Uterus (tissue), 2 donors: ENCODE data around the gene MYLIP.

Source experiments
- POLR2A ChIP-seq, 2 donors: fragments of 450-650 bp; IDR thresholded peaks; one replicate each; pipeline ENCODE4 v1.6.1; 2016; ENCODE audit warnings: antibody characterized with exemption in 2 of 2, mild to moderate bottlenecking in 1 of 2, moderate library complexity in 1 of 2
- TF ChIP-seq, protein P1 (sequence below), 4 experiments: fragments of 200-600 bp in 2 of 4; fragments of 450-650 bp in 2 of 4; sonication (generic) in 2 of 4; IDR thresholded peaks; one replicate each; pipeline ENCODE4 v1.5.1; 2016 to 2019; ENCODE audit warnings: antibody characterized with exemption in 4 of 4, mild to moderate bottlenecking in 2 of 4, moderate library complexity in 1 of 4

DNA sequence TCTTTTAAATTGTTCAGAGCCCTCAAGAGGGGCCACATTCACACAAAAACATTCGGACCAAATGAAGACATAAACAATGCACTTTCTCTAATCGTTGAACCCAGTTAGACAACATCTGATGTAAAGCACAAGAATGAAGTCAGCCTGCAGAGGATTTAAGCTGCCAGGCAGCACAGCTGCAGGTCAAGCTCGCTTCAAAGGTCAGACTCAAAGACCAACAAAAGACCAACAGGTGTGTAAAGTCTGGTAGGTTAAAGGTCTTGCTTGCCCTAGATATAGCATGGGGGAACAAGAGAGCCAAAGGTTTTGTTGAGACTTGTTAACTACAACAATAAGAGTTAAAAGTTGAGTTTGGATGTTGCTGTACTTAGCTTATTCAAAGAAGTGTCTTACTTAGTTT, 26.7 kb upstream of the MYLIP start:
- TF ChIP-seq, protein P1, sequence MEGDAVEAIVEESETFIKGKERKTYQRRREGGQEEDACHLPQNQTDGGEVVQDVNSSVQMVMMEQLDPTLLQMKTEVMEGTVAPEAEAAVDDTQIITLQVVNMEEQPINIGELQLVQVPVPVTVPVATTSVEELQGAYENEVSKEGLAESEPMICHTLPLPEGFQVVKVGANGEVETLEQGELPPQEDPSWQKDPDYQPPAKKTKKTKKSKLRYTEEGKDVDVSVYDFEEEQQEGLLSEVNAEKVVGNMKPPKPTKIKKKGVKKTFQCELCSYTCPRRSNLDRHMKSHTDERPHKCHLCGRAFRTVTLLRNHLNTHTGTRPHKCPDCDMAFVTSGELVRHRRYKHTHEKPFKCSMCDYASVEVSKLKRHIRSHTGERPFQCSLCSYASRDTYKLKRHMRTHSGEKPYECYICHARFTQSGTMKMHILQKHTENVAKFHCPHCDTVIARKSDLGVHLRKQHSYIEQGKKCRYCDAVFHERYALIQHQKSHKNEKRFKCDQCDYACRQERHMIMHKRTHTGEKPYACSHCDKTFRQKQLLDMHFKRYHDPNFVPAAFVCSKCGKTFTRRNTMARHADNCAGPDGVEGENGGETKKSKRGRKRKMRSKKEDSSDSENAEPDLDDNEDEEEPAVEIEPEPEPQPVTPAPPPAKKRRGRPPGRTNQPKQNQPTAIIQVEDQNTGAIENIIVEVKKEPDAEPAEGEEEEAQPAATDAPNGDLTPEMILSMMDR (IDR thresholded peaks at IDR 0.05) = no peak
- TF ChIP-seq POLR2A (IDR thresholded peaks at IDR 0.05) = no peak
